GM19468 (cell line): ENCODE measurements around the gene WNT3.
A peak's percentile ranks its signal among the peaks of the same experiment; 100 is the strongest.

Source experiments
- ATAC-seq: cut with Tn5 transposase; IDR thresholded peaks from one replicate; pipeline ENCODE4 v1.9.1; 2021; ENCODE audit warnings: mild to moderate bottlenecking, moderate library complexity, moderate number of reproducible peaks; ENCODE audit not compliant: unreplicated experiment; ENCODE audit errors: extremely low read depth

Gene WNT3

DNA sequence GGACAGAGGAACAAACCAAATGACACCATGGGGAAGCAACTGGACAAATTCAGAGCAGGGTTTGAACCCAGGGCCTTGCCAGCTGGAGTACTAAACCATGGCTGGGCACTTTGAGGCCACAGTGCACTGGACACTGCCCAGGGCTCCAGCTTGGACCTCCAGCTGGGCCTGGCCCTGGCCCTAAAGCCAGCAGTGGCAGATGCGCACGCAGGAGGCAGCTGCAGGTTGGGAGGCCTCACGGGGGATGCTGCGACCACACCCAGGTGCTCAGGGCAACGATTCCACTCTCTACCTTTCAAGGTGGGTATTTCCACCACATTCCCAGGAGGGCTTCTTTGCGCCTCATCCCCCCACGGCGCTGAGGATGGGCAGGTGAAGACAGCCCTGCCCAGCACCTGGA, 28.9 kb downstream of the WNT3 start:
- no peak for ATAC-seq

DNA sequence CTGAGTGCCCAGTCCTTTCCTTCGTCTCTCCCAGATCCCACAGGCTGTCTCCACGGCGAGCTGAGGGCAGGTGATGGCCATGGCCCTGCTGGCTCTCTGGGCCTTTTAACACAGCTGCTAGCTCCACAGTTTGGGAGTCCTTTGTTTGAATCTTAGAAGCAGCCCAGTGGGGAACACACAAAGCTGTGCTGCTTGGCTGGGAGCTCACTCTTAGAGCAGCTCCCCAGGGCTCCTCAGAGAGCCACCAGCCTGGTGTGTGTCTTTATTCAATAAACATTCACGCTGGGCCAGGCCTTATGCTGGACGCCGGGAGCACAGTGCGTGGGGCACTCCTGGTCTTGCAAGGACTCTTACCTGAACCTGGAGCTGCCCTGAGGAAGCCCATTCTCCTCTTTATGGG, 29.7 kb downstream of the WNT3 start:
- ATAC-seq, result no peak

DNA sequence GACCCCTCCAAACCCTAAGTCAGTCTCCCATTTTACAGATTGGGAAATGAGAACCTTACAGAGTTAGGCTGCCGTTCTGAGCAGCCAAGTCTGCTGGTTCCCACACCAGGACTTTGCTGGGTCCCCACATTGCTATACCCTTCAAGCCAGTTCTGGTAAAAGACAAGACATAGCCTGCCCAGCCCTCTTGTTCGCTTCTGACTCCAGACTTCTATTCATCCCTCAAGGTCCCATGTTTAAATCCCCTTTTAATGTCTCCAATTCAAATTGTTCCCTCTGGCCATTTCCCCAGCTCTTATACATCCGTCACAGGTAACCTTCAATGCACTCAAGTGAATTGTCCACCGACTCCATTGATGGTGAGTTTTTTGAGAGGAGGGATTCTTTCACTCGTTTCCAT, 30.2 kb downstream of the WNT3 start:
- no peak for ATAC-seq

DNA sequence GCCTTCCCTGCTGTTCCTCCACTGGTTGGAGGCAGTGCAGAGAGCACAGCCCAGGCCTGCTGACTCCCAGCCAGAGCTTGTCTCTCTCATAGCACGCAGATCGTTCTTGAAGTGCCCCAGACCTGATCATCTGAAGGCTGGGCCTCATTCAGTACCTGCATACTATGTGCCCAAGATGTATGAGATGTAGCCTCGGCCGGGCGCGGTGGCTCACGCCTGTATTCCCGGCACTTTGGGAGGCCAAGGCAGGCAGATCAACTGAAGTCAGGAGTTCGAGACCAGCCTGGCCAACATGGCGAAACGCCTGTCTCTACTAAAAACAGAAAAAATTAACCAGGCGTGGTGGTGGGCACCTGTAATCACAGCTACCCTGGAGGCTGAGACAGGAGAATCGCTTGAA, 31.0 kb downstream of the WNT3 start:
- ATAC-seq, result no peak

DNA sequence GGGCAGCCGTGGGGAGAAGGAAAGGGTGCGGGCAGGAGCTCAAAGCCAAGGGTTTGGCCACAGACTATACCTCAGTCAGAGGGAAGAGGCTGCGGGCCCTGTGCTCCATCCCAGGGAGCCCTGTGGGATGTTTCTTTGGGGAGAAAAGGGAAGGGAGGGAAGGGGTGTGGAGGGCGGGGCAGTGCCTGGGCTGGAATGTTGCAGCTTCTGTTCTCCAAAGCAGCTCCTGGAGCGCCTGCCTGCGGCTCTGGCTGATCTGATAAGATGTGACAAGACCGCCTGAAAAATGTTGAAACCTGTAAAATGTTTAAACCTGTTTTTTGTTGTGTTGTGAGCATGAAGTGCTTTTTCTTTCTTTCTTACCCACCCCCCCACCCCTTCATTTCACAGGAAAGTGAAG, 32.8 kb downstream of the WNT3 start:
- ATAC-seq, result no peak

DNA sequence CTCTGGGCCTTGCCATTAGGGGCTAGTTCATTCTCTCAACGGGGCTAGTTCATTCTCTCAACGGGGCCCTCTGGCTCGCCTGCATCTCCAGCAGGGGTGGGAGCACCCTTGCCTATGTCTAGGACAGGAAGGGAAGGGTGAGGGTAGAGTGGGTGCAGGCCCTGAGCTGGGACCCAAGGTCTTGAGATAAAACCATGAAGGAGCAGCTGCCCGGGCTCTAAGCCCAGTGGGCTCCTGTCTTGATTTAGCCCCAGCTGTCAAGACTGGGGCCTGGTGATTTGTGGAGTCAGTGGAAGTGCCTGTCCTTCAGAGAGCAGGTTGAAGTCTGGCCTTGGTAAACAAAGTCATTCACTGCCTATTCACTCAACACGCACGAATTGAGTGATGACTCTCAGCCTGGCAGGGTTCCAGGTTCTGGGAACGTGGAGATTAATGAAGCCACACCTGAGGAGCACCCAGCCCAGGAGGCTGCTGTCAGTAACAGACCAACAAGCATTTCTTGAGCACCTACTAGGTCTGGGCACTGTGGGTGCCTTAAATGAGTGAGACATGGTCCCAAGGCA, 35.4 kb downstream of the WNT3 start:
- no peak for ATAC-seq

DNA sequence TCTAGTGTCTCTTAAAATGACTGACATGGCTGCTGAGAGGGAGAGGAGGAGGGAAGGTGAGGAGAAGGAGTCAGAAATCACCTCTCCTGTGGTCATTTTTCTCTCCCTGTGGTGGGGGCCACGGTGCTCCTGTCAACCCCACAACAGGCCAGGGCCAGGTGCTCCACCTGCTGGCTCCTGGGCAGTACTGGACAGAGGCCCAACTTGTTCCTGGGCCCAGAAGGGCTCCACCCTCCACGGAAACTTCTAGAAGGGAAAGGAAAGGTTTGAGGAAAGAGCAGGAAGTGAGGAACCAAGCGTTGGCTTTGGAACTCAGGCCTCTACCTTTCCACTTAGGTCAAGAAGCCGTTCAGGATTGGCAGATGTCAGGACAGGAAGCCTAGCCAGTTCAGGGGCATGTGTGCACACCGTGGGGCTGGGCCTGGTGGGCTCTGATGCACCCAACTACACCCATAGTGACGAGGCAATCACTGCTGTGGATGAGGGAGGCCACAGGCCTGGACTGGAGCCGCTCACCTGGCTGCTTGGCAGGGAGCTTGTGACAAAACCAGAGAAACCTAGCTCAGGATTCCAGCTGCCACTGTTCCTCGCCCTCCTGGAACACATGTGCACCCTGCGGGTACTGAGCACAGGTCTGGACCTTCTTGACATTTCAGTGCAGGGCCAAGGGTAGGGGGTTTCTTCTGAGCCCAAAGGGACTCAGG, 36.1 kb downstream of the WNT3 start:
- ATAC-seq, result no peak

DNA sequence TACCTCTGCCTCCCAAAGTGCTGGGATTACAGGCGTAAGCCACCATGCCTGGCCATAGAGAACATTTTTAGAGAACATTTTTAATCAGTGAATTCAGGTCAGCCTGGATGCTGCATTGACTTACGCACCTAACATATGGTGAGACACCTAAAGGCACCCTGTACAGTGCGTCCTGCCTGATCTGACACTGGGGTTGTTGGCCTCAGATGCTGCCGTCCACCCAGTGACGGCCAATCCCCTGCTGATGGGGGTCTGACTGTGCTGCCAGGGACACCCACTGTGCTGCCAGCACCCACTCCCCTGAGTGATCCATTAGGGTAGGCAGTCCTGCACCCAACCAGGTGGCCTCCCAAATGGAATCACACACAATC, 38.5 kb downstream of the WNT3 start:
- no peak for ATAC-seq

DNA sequence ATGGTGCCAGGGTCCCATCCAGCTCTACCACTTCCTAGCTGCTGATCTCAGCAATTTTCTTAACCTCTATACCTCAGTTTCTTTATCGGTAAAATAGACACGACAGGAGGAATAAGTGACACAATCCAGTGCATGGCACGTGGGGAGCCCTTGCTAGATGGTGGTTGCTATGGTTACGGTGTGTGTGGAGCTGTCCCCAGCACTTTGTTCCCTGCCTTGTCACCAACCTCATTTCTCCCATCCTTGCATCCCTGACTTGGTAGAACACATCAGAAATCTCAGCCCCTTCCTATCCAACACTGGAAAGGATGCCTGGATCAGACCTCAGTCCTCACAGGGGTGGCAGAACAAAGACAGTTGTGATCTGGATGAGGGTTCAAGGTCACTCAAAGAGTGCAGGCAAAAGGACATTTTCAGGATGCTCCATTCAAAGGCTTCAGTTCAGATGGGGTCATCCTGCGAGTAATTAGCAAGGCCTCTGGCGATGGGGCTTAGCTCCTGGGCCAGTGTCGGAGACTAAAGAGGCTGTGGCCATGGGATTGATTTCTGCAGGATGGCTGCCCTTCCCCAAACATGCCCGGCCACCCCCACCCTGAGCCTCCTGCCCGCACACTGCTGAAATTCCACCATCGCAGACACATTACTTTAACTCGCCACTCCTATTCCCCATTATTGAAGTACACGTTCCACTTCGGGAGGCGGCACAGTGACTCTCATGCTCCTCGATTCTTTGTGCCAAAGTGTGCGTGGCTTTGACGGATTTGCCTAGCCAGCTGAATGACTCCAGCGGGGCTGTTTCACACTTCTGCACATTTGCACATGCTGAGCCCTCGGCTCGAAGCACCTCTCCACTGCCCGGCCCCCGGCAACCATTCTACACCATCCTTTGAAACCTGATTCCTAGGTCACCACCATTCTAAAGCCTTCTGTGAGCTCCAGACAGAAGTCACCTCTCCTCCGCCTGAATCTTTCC, 40.3 kb downstream of the WNT3 start:
- ATAC-seq, result no peak

DNA sequence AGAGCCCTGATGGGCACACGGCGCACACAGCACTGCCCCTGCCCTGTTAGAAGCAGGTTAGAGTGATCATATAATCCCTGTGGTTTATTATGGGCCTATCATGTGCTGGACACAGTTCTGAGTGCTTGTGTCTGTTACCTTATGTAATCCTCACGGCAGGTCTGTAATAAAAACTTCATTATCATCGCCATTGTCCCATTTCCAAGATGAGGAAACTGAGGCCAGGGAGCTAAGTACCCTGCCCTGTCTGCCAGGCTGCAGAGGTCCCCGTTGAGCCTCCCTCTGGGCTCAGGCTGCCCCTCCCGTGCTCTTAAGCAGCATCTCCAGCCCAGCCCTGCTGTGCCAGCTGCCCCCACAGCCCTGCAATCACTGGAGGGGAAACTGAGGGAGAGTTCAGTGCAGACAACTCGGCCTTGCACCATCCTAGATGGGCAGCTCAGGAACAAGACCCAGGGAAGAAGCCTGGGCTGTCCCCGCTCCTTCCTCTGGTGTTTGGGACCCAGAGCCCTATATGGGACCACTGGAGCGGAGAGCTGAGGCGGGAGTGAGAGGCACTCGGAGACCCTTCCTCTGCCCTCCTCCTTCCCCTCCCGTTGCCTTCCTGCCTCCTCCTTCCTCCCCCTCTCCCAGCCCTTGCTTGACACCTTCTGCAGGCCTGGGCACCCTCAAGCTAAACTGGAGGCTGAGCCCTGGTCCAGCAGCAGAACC, 42.0 kb downstream of the WNT3 start:
- ATAC-seq, result no peak

DNA sequence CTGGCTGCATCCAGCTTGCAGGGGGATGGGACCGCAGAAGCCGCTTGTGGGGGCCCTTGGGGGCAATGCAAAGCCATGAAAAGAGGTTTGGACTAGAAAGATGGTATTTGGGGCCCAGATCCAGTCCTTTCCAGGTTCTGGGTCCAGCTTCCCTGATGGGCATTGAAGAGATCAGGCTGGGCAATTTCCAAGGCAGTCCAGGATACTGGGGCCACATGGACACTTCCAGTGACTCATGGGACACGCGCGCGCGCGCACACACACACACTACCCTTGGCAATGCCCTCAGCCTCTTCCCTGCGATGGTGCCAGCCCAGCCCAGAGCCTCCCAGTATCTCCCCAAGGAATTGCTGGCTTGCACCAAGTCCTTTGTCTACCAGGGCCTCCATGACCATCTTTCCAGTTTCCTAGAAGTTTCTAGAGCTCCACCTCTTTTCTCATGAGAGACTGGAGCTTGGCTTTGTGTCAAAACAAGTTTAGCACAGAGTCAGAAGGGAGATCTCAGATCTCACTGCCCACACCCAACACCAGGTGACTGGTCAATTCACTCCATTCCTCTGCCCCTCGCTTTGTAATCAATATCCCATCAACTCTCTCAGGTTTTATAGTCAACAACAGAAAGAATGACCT, 44.3 kb downstream of the WNT3 start:
- ATAC-seq, result no peak

DNA sequence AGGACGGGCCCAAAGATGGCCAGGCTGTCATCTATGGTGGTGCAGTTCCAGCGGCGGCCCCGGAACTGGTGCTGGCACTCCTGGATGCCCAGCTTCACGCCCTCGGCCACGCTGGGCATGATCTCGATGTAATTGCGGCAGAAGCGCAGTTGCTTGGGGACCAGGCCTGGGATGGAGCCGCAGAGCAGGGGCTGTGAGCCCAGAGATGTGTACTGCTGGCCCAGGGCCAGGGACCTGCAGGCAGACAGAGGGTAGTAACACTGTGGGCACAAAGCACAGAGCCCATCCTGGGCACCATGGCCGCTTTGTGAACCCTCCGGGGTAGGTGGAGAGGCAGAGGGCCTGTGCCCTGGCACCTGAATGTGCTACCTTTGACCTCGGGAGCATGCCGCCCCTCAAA, 44.8 kb downstream of the WNT3 start:
- ATAC-seq, result no peak

DNA sequence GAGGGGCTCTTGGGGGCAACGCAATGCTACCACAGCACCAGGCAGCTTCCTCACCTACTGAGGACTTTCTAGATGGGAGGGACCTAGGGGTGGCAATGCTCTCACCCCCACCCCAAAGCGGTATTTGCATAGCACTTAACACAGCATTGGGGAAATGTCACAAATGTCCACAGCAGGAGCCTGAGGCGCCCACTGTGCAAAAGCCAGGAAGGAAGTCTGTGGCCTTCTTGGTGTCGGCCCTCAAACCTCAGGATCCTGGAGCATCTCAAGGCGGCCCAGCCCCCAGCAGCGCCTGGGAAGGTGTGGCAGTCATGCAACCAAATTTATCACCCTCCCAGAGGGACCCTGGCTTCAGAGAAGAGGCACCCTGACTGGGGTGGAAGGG, 45.3 kb downstream of the WNT3 start:
- ATAC-seq, result no peak

DNA sequence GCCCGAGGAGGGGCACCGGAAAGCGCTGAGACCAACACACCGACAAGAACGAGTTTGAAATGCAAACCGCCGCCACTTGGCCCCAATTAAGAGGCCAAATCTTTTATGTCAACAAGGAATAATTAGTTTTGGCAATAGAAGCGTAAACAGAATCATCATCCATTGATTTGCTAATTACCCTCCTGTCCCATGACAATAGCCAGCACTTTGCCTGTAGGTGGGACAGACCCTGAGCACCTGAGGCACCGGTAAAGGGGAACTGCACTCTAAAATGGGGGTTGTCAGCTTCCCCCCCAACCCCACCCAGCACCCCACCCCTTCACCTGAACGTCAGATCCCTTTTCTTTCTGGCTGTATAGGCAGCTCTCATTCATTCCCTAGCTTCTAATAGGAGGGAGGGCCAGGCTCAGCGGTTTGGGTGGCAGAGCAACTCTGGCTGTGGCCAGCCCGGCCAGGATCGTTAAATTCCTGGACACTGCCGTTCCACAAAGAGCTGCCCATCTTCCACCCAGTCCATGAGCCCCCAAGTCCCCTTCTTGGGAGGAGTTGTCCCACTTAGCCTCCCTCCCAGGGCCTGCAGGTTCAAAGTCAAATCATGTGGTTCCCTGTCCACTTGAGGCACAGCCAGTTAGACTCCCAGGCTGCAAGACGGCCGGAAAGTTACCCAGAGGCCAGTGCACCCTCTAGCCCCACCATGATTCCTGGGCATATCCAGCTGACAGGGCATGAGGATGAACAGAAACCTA, 45.8 kb downstream of the WNT3 start:
- no peak for ATAC-seq

DNA sequence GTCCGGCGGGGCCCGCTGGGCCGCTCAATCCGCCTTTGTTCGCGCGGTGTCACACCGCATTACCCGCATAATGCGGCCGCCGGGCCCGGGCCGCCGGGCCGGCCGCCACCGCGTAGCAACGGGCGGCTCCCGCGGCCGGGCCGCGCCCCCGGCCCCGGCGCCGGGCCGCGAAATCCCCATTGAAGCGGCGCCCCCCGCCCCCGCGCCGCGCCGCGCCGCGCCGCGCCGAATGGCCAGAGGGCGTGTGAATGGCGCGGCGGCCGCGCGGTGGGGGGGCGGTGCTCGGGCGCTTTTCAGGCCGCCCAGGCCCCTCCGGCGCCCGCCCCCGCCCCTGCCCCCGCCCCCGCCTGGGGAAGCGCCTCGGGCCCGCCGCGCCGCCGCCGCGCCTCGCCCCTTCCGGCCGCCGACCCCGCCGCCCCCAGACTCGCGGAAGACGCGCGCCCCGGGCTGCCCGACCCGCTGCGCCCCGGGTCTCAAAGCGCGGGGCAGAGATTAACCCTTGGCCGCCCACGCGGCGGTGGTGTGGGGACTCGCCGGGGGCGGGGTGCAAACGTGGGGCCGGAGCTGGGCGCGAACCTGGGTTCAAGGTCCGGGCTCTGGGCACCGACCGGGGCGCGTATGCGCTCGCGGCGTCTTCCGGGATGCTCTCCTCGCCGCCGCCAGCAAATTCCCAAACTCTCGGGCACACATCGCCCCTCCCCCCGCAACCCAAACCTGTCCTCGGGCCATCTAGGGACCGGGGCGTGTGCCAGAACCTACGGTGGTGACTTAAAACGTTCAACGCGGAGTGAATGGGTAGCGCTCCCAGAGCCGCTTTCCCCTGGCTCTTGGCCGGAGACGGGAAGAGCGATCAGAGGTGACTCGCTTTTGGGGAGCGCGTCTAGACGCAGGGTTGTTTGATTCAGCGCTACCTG, 46.7 kb downstream of the WNT3 start:
- ATAC-seq, result no peak

DNA sequence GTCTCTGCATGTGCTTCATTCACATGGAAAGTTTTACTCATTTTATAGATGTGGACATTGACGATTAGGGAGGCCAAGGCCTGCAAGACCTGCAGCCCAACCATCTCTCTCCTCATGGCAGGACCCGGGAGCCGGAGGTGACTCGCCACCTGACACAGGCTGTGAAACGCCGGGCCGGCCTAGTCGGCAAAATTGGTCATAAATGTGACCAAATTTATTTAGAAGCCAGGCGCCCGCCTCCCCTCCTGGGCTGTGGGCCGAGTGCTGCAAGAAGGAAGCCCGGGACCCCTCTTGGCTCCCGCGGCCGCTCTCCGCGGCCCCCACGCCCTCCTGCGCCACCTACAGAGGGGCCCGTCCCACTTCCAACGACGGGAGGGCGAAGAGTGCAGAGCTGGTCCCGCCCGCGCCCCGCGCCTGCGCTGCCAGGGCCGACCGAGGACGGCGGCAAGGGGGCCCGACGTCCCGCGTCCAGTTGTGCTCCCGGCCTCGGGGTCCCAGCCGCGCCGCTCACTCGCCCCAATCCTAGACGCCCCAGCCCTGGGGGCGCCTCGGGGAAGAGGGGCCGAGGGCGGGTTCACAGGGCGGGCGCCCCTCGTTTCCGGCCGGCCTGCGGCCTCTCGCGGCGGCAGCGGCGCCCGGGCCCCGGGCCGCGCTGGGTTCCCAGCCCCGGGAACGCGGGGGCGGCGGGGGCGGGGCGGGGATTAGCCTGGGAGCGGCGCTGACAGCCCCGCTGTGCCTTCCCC, 47.5 kb downstream of the WNT3 start:
- peak; percentile 25 for ATAC-seq

DNA sequence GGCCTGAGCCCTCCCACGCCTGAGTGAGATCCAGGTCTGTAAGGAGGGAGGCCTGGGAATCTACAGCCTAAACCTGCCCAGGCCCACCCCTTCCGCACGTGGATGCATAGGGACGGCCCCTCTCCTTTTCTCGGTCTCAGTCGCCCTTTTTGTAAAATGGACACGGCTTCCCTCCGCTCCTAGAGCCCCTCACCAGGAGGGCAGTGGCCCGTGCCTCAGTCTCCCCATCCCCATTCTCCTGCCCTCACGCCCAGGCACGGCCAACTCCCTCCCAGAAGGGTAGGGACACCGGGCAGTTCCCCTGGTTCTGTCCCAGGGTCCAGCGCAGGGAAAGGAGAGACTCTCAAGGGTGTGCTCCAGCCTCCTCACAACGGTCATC, 48.1 kb downstream of the WNT3 start:
- ATAC-seq, result no peak
